H9 (cell line): ENCODE measurements around the gene LCN2. TPM values are rescaled to one million over a fixed set of nuclear protein-coding genes. Genes with fewer than 3 reads are reported as not detected.

Experiments used
- DNase-seq: peaks from one replicate; pipeline ENCODE4 v3.0.0-alpha.2; 2017
- H2AFZ ChIP-seq: one replicate; pipeline ENCODE4 v1.6.1; 2013; ENCODE audit warnings: mild to moderate bottlenecking, low read length, control low read depth, moderate library complexity
- H2AK5ac ChIP-seq: 2 replicates; pipeline ENCODE4 v1.6.1; 2013; ENCODE audit warnings: low read length, control low read depth, mixed read lengths; ENCODE audit not compliant: insufficient read length
- H2BK120ac ChIP-seq: one replicate; pipeline ENCODE4 v1.6.1; 2013; ENCODE audit warnings: low read depth, mild to moderate bottlenecking, low read length, control low read depth, inconsistent platforms; ENCODE audit not compliant: poor library complexity, severe bottlenecking
- H2BK12ac ChIP-seq: 2 replicates; pipeline ENCODE4 v1.6.1; 2013; ENCODE audit warnings: low read length, control low read depth, mixed read lengths, low read depth; ENCODE audit not compliant: insufficient read length
- H2BK15ac ChIP-seq: 2 replicates; pipeline ENCODE4 v1.6.1; 2013; ENCODE audit warnings: low read depth, low read length, control low read depth
- H2BK20ac ChIP-seq: one replicate; pipeline ENCODE4 v1.6.1; 2013; ENCODE audit warnings: low read depth, mild to moderate bottlenecking, low read length, control low read depth, inconsistent platforms; ENCODE audit not compliant: poor library complexity, severe bottlenecking
- H2BK5ac ChIP-seq: 2 replicates; pipeline ENCODE4 v1.6.1; 2013; ENCODE audit warnings: low read length, control low read depth, mixed read lengths; ENCODE audit not compliant: insufficient read length
- H3K14ac ChIP-seq: 2 replicates; pipeline ENCODE4 v1.6.1; 2013; ENCODE audit warnings: low read length, control low read depth; ENCODE audit not compliant: insufficient read depth
- H3K18ac ChIP-seq: 2 replicates; pipeline ENCODE4 v1.6.1; 2013; ENCODE audit warnings: low read depth, mild to moderate bottlenecking, mixed read lengths, low read length, control low read depth; ENCODE audit not compliant: insufficient read length
- H3K23ac ChIP-seq: 2 replicates; pipeline ENCODE4 v1.6.1; 2013; ENCODE audit warnings: low read length, control low read depth, mixed read lengths, low read depth; ENCODE audit not compliant: insufficient read length
- H3K23me2 ChIP-seq: 2 replicates; pipeline ENCODE4 v1.6.1; 2013; ENCODE audit warnings: low read depth, mild to moderate bottlenecking, mixed read lengths, low read length, control low read depth; ENCODE audit not compliant: insufficient read length, poor library complexity, severe bottlenecking
- H3K27ac ChIP-seq: 2 replicates; pipeline ENCODE4 v1.5.1; 2013; ENCODE audit warnings: low read length, control low read depth, mixed read lengths, low read depth; ENCODE audit not compliant: insufficient read length
- H3K27me3 ChIP-seq: 2 replicates; pipeline ENCODE4 v1.6.1; 2013; ENCODE audit warnings: low read length, control low read depth, inconsistent platforms; ENCODE audit not compliant: insufficient read depth
- H3K4ac ChIP-seq: 2 replicates; pipeline ENCODE4 v1.6.1; 2013; ENCODE audit warnings: low read depth, mild to moderate bottlenecking, control low read depth, inconsistent platforms, low read length, moderate library complexity
- H3K4me1 ChIP-seq: 2 replicates; pipeline ENCODE4 v1.6.1; 2013; ENCODE audit warnings: low read length, control low read depth, inconsistent platforms; ENCODE audit not compliant: insufficient read depth
- H3K4me2 ChIP-seq: 2 replicates; pipeline ENCODE4 v1.6.1; 2013; ENCODE audit warnings: low read length, control low read depth, mixed read lengths; ENCODE audit not compliant: insufficient read length, insufficient read depth
- H3K56ac ChIP-seq: 2 replicates; pipeline ENCODE4 v1.6.1; 2013; ENCODE audit warnings: low read depth, mild to moderate bottlenecking, mixed read lengths, low read length, control low read depth; ENCODE audit not compliant: insufficient read length
- H3K79me1 ChIP-seq: 2 replicates; pipeline ENCODE4 v1.6.1; 2013; ENCODE audit warnings: low read depth, mild to moderate bottlenecking, moderate library complexity, low read length, control low read depth, inconsistent platforms; ENCODE audit not compliant: insufficient read depth, poor library complexity, severe bottlenecking
- H3K79me2 ChIP-seq: 2 replicates; pipeline ENCODE4 v1.6.1; 2013; ENCODE audit warnings: low read length, control low read depth, inconsistent platforms; ENCODE audit not compliant: insufficient read depth
- H3K9ac ChIP-seq: 2 replicates; pipeline ENCODE4 v1.6.1; 2013; ENCODE audit warnings: low read length, control low read depth, mixed read lengths; ENCODE audit not compliant: insufficient read length; ENCODE audit errors: extremely low read depth
- H3K9me3 ChIP-seq: one replicate; pipeline ENCODE4 v1.6.1; 2013; ENCODE audit warnings: low read depth, low read length, inconsistent platforms; ENCODE audit not compliant: control insufficient read depth
- H3T11ph ChIP-seq: one replicate; pipeline ENCODE4 v1.6.1; 2013; ENCODE audit warnings: mild to moderate bottlenecking, low read length, control low read depth, inconsistent platforms
- H4K20me1 ChIP-seq: one replicate; pipeline ENCODE4 v1.6.1; 2013; ENCODE audit not compliant: control insufficient read depth, insufficient read length, insufficient read depth
- H4K5ac ChIP-seq: 2 replicates; pipeline ENCODE4 v1.6.1; 2013; ENCODE audit warnings: low read depth, mild to moderate bottlenecking, mixed read lengths, low read length, control low read depth; ENCODE audit not compliant: insufficient read length
- H4K8ac ChIP-seq: replicated peaks from 2 replicates; pipeline ENCODE4 v1.6.1; 2013; ENCODE audit warnings: low read length, control low read depth, mixed read lengths, low read depth; ENCODE audit not compliant: insufficient read length
- H4K91ac ChIP-seq: 2 replicates; pipeline ENCODE4 v1.6.1; 2013; ENCODE audit warnings: low read depth, mild to moderate bottlenecking, moderate library complexity, mixed read lengths, low read length, control low read depth; ENCODE audit not compliant: insufficient read length
- H3K27ac Mint-ChIP-seq, 3 experiments: 2 replicates in 2 of 3; 3 replicates in 1 of 3; pipeline ENCODE4 v1.8.0; 2020 to 2021; ENCODE audit warnings: mixed read lengths in 3 of 3, mild to moderate bottlenecking in 1 of 3, moderate library complexity in 1 of 3
- H3K27me3 Mint-ChIP-seq: 2 replicates; pipeline ENCODE4 v1.8.0; 2021; ENCODE audit warnings: low read depth, mild to moderate bottlenecking, moderate library complexity, mixed read lengths
- H3K36me3 Mint-ChIP-seq, 3 experiments: 2 replicates in 2 of 3; 3 replicates in 1 of 3; pipeline ENCODE4 v1.8.0; 2020 to 2021; ENCODE audit warnings: low read depth in 3 of 3, mixed read lengths in 3 of 3; ENCODE audit not compliant: insufficient read depth in 1 of 3
- H3K4me1 Mint-ChIP-seq, 2 experiments: 2 replicates each; pipeline ENCODE4 v1.8.0; 2020; ENCODE audit warnings: mixed read lengths in 2 of 2
- H3K4me3 Mint-ChIP-seq, 2 experiments: 2 replicates in 1 of 2; 3 replicates in 1 of 2; pipeline ENCODE4 v1.8.0; 2020 to 2021; ENCODE audit warnings: mild to moderate bottlenecking in 2 of 2, mixed read lengths in 2 of 2, moderate library complexity in 1 of 2
- H3K9me3 Mint-ChIP-seq, 2 experiments: 2 replicates in 1 of 2; 3 replicates in 1 of 2; pipeline ENCODE4 v1.8.0; 2020; ENCODE audit warnings: mild to moderate bottlenecking in 2 of 2, mixed read lengths in 2 of 2, moderate library complexity in 1 of 2
- CTCF ChIP-seq: fragments of 200-600 bp; sonication (generic); conservative IDR thresholded peaks from 3 replicates; pipeline ENCODE4 v1.8.0; 2021; ENCODE audit warnings: antibody characterized with exemption, mild to moderate bottlenecking
- WGBS: extraction: QIAGEN DNeasy Blood & Tissue Kit; methylation state at CpG from one replicate; pipeline ENCODE4 v1.1.7; 2013; ENCODE audit warnings: missing lambda C conversion rate, low lambda C conversion rate, mixed read lengths; ENCODE audit not compliant: insufficient read length; ENCODE audit errors: extremely low coverage; 5-methylcytosine and 5-hydroxymethylcytosine counted together
- total RNA-seq: library from RNA; stranded (reverse); gene quantifications from 2 replicates; pipeline ENCODE4 v1.2.1, GENCODE V29; 2021

LCN2 gene
- total RNA-seq, 1 experiment from 2014 or later = not detected

- no peak for TF ChIP-seq CTCF
- H2BK15ac ChIP-seq = no peak overlapping the region
- H3K36me3 Mint-ChIP-seq = peaks cover 22 to 52% (median 49%) of the 10 kb centered on the region in 3 experiments; a peak in 6 of 7 replicates
- no peak overlapping the region for H3K4me3 Mint-ChIP-seq
- H2BK12ac ChIP-seq = no peak overlapping the region
- H3K9ac ChIP-seq = no peak overlapping the region
- DNase-seq = peak; percentile 29
- H3K79me2 ChIP-seq = peaks cover 7% of the 10 kb centered on the region; the same call in 1 of the 2 replicates
- H3K4me1 ChIP-seq = peaks cover 5% of the 10 kb centered on the region; the same call in 1 of the 2 replicates
- no peak overlapping the region for H3K14ac ChIP-seq
- peak overlapping the region in 2 of 3 experiments; percentile 54 to 81; a peak in 4 of 7 replicates for H3K27ac Mint-ChIP-seq
- no peaks in the 10 kb centered on the region for H4K20me1 ChIP-seq
- H3K23me2 ChIP-seq = peaks cover 10% of the 10 kb centered on the region
- no peak overlapping the region for H2AFZ ChIP-seq
- H3K4ac ChIP-seq = no peak overlapping the region
- no peak overlapping the region for H3K4me2 ChIP-seq
- peaks cover 3% of the 10 kb centered on the region for H3K79me1 ChIP-seq
- H3K56ac ChIP-seq = no peak overlapping the region
- no peak overlapping the region for H2AK5ac ChIP-seq
- peaks cover 48 to 56% of the 10 kb centered on the region in 2 experiments for H3K4me1 Mint-ChIP-seq
- H3K9me3 Mint-ChIP-seq = no peaks in the 10 kb centered on the region
- H3K27ac ChIP-seq = no peak overlapping the region
- no peak overlapping the region for H4K91ac ChIP-seq
- no CpG with 5 or more reads among the region's 20 CpGs for WGBS
- no peak overlapping the region for H2BK5ac ChIP-seq
- H4K8ac ChIP-seq = no peak overlapping the region
- no peaks in the 10 kb centered on the region for H3K27me3 Mint-ChIP-seq
- H2BK120ac ChIP-seq = no peak overlapping the region
- no peak overlapping the region for H3K18ac ChIP-seq
- H3K27me3 ChIP-seq = no peaks in the 10 kb centered on the region
- no peak overlapping the region for H4K5ac ChIP-seq
- no peak overlapping the region for H3K23ac ChIP-seq
- H2BK20ac ChIP-seq = no peak overlapping the region
- H3T11ph ChIP-seq = no peak overlapping the region
- no peaks in the 10 kb centered on the region for H3K9me3 ChIP-seq
These were observed 47.6 kb upstream of the LCN2 start for GRCh38 chr9:128101690-128102089.
